Epithelial cell of prostate (primary cell): ENCODE data around the gene HTRA3.

Experiments
- DNase-seq: peaks from one replicate; pipeline ENCODE4 v3.0.0-alpha.2; 2011; ENCODE audit warnings: low read depth, low spot score
- H3K27ac ChIP-seq: fragments of 450-650 bp; 2 replicates; pipeline ENCODE4 v1.5.1; 2017; ENCODE audit warnings: mild to moderate bottlenecking

The HTRA3 gene

GRCh38 chr4:8305851-8306471, 36.4 kb downstream of the HTRA3 start:
- DNase-seq: no peak
- no peak overlapping the region for H3K27ac ChIP-seq

GRCh38 chr4:8306511-8307021, 37.0 kb downstream of the HTRA3 start:
- H3K27ac ChIP-seq: no peak overlapping the region
- no peak for DNase-seq

- H3K27ac ChIP-seq: no peak overlapping the region
- no peak for DNase-seq
Measured at GRCh38 chr4:8307121-8307520, 37.6 kb downstream of the HTRA3 start.

GRCh38 chr4:8307714-8308113, 38.2 kb downstream of the HTRA3 start:
- DNase-seq: no peak
- no peak overlapping the region for H3K27ac ChIP-seq

GRCh38 chr4:8308144-8308543, 38.6 kb downstream of the HTRA3 start:
- no peak for DNase-seq
- no peak overlapping the region for H3K27ac ChIP-seq

- DNase-seq: no peak
- H3K27ac ChIP-seq: no peak overlapping the region
Measured at GRCh38 chr4:8308856-8309771, 39.6 kb downstream of the HTRA3 start.

GRCh38 chr4:8310306-8310705, 40.8 kb downstream of the HTRA3 start:
- no peak overlapping the region for H3K27ac ChIP-seq
- no peak for DNase-seq

- DNase-seq: no peak
- no peak overlapping the region for H3K27ac ChIP-seq
Measured at GRCh38 chr4:8311101-8312068, 41.8 kb downstream of the HTRA3 start.

- DNase-seq: no peak
Measured at GRCh38 chr4:8312069-8312445, 42.5 kb downstream of the HTRA3 start.

GRCh38 chr4:8312976-8313375, 43.4 kb downstream of the HTRA3 start:
- H3K27ac ChIP-seq: no peak overlapping the region

More at GRCh38 chr4:8312069-8312445, 42.5 kb downstream of the HTRA3 start:
- H3K27ac ChIP-seq: no peak overlapping the region

GRCh38 chr4:8314691-8315255, 45.2 kb downstream of the HTRA3 start:
- no peak overlapping the region for H3K27ac ChIP-seq
- no peak for DNase-seq

More at GRCh38 chr4:8312976-8313375, 43.4 kb downstream of the HTRA3 start:
- no peak for DNase-seq

- DNase-seq: no peak
- H3K27ac ChIP-seq: no peak overlapping the region
Measured at GRCh38 chr4:8315435-8316250, 46.1 kb downstream of the HTRA3 start.

GRCh38 chr4:8316251-8316771, 46.8 kb downstream of the HTRA3 start:
- DNase-seq: no peak
- no peak overlapping the region for H3K27ac ChIP-seq

GRCh38 chr4:8316911-8317351, 47.4 kb downstream of the HTRA3 start:
- no peak overlapping the region for H3K27ac ChIP-seq
- no peak for DNase-seq

- no peak for DNase-seq
- H3K27ac ChIP-seq: no peak overlapping the region
Measured at GRCh38 chr4:8317474-8317873, 47.9 kb downstream of the HTRA3 start.

GRCh38 chr4:8318509-8318908, 49.0 kb downstream of the HTRA3 start:
- no peak for DNase-seq
- H3K27ac ChIP-seq: no peak overlapping the region

- no peak overlapping the region for H3K27ac ChIP-seq
- no peak for DNase-seq
Measured at GRCh38 chr4:8319061-8319460, 49.5 kb downstream of the HTRA3 start.

- no peak for DNase-seq
- H3K27ac ChIP-seq: no peak overlapping the region
Measured at GRCh38 chr4:8319731-8320385, 50.3 kb downstream of the HTRA3 start.
